HG03520 (cell line): ENCODE measurements around the gene MBD3L2B.
"Not testable (repeated sequence)": the region's sequence is repeated elsewhere in the genome, so short reads cannot be mapped to it uniquely, and the experiment has no call there.

Source experiments
- ATAC-seq: cut with Tn5 transposase; IDR thresholded peaks from one replicate; pipeline ENCODE4 v1.9.1; 2021; ENCODE audit warnings: mild to moderate bottlenecking, moderate library complexity; ENCODE audit not compliant: unreplicated experiment

MBD3L2B gene

DNA sequence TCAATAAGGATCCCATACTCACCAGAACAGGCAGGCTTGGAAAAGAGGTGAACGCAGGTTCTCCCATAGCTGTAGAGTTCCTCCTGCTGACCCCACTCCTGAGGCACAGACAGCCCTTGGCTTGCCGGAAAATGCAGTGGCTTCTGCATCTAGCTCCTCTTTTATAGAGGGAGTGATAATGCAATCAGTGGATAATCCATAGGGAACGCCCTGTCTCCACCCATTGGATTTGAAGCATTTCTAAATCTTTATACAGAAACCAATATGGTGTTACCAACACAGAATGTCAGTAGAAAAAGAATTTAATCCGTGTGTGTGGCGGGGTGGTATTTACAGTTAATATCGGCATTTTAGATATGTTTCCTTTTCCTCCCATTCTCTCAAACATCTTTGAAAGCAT lies at the start of gene MBD3L2B:
TSS of gene MBD3L2B (minus strand) at position 101 of the 400 bp plus-strand sequence. CDS start at position 67, 34 bp downstream.
- ATAC-seq = not testable (repeated sequence)

DNA sequence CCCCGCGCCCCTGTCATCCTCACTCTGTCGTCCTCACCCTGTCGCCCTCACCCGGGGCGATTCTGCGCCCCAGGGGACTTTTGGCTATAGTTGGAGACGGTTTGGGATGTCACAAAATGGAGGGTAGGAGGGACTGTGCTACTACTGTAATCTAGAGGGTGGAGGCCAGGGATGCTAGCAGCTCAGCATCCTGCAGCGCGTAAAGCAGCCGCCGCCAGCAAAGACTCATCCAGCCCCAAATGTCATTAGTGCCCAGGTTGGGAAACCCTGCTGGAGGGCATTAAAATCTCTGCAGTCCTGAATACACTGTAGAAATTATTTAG lies 48.6 kb upstream of the MBD3L2B start:
- ATAC-seq = no peak

GRCh38 chr19:7069042-7069903 lies 48.0 kb upstream of the MBD3L2B start, which contains the start of gene ZNF557:
Gene ZNF557, plus strand, starts transcription at chr19:7069703. Its CDS starts 5,372 bp downstream, at chr19:7075075.
- ATAC-seq = peak; percentile 85

DNA sequence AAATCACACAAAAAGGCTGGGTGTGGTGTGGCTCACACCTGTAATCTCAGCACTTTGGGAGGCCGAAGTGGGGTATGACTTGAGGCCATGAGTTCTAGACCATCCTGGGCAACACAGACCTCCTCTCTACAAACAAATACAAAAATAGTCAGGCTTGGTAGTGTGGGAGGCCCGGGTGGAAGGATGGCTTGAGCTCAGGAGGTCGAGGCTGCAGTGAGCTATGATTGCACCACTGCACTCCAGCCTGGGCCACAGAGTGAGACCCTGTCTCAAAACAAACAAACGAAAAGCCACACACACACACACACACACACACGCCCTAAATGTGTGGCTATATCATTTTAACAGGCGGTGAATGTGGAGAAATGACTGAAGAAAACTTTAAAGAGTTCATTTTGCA lies 47.4 kb upstream of the MBD3L2B start:
- no peak for ATAC-seq

GRCh38 chr19:7067716-7068115 lies 46.5 kb upstream of the MBD3L2B start:
- ATAC-seq = no peak

- ATAC-seq = not testable (repeated sequence)
These were observed 45.9 kb upstream of the MBD3L2B start for GRCh38 chr19:7067122-7067521.

DNA sequence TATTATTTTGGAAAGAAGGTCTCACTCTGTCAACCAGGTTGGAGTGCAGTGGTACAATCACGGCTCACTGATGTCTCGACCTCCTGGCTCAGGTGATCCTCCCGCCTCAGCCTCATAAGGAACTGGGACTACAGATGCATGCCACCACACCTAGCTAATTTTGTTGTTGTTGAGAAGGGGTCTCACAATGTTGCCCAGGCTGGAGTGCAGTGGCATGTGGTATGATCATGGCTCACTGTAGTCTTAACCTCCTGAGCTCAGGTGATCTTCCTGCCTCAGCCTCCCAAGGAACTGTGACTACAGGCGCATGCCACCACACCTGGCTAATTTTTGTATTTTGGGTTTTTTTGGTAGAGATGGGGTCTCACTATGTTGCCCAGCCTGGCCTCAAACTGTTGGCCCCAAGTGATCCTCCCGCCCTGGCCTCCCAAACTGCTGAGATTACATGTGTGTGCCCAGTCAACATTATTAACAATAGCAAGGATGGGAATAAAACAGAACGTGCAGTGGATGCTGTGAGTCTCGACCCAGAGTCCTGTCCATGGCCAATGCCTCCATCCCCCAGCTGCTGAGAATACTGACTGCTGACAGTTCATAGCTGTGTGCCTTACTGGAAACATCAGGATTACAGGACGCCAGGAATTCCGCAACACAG lies 42.7 kb upstream of the MBD3L2B start:
- ATAC-seq = no peak

- no peak for ATAC-seq
These were observed 42.1 kb upstream of the MBD3L2B start for GRCh38 chr19:7063339-7063738.

DNA sequence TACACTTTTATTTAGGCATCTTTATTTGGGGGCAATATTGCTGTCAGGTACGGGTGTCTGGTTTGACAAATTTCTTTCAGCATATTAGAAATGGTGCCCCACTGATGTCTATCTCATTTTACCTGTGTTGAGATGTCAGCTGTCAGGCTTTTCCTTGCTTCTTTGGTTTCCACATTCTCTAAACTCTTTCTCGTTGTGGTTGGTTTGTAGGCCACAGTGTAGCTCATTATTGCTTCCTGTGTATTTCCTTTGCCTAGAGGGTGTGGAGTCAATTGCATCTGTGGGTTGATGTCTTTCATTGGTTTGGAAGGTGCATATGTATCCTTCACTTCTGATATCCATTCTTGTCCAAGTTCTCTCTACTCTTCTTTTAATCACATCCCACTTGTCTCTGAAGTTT lies 38.7 kb upstream of the MBD3L2B start:
- ATAC-seq = not testable (repeated sequence)

DNA sequence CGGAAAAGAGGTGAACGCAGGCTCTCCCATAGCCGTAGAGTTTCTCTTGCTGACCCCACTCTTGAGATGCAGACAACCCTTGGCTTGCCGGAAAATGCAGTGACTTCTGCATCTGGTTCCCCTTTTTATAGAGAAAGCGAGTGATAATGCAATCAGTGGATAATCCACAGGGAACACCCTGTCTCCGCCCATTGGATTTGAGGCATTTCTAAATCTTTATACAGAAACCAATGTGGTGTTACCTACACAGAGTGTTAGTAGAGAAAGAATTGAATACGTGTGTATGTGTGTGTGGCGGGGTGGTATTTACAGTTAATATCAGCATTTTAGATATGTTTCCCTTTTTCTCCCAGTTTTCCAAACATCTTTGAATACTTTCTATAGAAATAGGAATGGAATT lies 37.3 kb upstream of the MBD3L2B start, which contains the start of gene MBD3L3:
TSS of gene MBD3L3 (minus strand) at position 101 of the 400 bp plus-strand sequence. CDS start at position 30, 71 bp downstream.
- ATAC-seq = not testable (repeated sequence)

GRCh38 chr19:7056371-7056770 lies 35.1 kb upstream of the MBD3L2B start:
- ATAC-seq = not testable (repeated sequence)

- not testable (repeated sequence) for ATAC-seq
These were observed 34.4 kb upstream of the MBD3L2B start for GRCh38 chr19:7055679-7056078.

DNA sequence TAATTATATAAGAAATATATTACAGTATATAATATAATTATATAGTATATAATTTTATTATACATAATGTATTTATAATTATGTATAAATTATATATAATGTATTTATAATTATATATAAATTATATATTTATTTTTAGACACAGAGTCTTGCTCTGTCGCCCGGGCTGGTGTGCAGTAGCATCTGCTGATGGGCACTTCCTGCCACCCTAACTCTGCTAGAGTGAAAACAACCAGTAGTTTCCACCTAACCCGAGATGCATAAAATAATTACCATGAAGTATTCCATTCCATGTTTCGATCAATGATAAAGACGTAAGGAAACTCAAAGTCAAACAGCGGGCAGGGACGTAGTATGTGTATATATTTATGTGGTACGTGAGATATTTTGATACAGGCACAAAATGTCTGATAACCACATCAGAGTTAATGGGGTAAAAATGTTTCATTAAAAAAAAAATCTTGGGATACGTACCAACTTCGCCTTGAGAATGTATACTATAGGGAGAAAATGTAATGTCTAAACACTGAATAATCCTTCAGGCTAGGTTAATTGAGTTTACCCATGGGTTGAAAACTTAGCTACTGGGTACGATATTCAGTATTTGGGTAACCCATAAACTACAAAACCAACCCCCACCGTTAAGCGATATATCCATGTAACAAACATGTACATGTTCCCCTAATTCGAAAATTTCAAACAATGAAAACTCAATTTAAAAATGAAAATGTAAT lies 33.6 kb upstream of the MBD3L2B start:
- ATAC-seq = not testable (repeated sequence)

GRCh38 chr19:7052896-7053295 lies 31.7 kb upstream of the MBD3L2B start:
- not testable (repeated sequence) for ATAC-seq

GRCh38 chr19:7051421-7051820 lies 30.2 kb upstream of the MBD3L2B start:
- not testable (repeated sequence) for ATAC-seq

GRCh38 chr19:7049021-7049420 lies 27.8 kb upstream of the MBD3L2B start, which contains the start of gene MBD3L2:
Gene MBD3L2, plus strand, starts transcription at chr19:7049321. Its CDS starts 53 bp downstream, at chr19:7049374.
- ATAC-seq = not testable (repeated sequence)

DNA sequence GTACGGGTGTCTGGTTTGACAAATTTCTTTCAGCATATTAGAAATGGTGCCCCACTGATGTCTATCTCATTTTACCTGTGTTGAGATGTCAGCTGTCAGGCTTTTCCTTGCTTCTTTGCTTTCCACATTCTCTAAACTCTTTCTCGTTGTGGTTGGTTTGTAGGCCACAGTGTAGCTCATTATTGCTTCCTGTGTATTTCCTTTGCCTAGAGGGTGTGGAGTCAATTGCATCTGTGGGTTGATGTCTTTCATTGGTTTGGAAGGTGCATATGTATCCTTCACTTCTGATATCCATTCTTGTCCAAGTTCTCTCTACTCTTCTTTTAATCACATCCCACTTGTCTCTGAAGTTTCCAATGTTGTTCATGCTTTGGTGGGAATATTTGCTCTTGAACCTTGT lies 20.3 kb upstream of the MBD3L2B start:
- not testable (repeated sequence) for ATAC-seq

GRCh38 chr19:7040079-7040478 lies 18.8 kb upstream of the MBD3L2B start, which contains the start of gene MBD3L4:
Gene MBD3L4, minus strand, starts transcription at chr19:7040179. Its CDS starts 35 bp downstream, at chr19:7040144.
- not testable (repeated sequence) for ATAC-seq

- not testable (repeated sequence) for ATAC-seq
These were observed 9.0 kb upstream of the MBD3L2B start, which contains the start of gene MBD3L5 for GRCh38 chr19:7030278-7030677. Gene MBD3L5, plus strand, starts transcription at chr19:7030578. Its CDS starts 34 bp downstream, at chr19:7030612.

GRCh38 chr19:7028790-7029189 lies 7.6 kb upstream of the MBD3L2B start:
- ATAC-seq = not testable (repeated sequence)

GRCh38 chr19:7018828-7019227 lies 2.4 kb downstream of the MBD3L2B start:
- no peak for ATAC-seq
